ENCODE results near the gene IFNL4.
"Not testable (repeated sequence)": the region's sequence is repeated elsewhere in the genome, so short reads cannot be mapped to it uniquely, and the experiment has no call there.

The IFNL4 gene

GRCh38 chr19:39248806-39249205, at the start of gene IFNL4:
Gene IFNL4, minus strand, starts transcription at chr19:39248856.
- Mint-ChIP-seq H3K9me3 (no peaks in the 10 kb centered on the region), H3K4me1 (peaks cover 3 to 5% of the 10 kb centered on the region in 2 donors), H3K4me3 (no peak within 1 kb of the TSS), H3K27ac (no peak within 1 kb of the TSS), H3K36me3 (no peaks in the 10 kb centered on the region), H3K27me3 (peaks cover 25 to 45% of the 10 kb centered on the region in 2 donors)
- DNase-seq (no peak), ATAC-seq (replicated peaks) (no peak)

DNA sequence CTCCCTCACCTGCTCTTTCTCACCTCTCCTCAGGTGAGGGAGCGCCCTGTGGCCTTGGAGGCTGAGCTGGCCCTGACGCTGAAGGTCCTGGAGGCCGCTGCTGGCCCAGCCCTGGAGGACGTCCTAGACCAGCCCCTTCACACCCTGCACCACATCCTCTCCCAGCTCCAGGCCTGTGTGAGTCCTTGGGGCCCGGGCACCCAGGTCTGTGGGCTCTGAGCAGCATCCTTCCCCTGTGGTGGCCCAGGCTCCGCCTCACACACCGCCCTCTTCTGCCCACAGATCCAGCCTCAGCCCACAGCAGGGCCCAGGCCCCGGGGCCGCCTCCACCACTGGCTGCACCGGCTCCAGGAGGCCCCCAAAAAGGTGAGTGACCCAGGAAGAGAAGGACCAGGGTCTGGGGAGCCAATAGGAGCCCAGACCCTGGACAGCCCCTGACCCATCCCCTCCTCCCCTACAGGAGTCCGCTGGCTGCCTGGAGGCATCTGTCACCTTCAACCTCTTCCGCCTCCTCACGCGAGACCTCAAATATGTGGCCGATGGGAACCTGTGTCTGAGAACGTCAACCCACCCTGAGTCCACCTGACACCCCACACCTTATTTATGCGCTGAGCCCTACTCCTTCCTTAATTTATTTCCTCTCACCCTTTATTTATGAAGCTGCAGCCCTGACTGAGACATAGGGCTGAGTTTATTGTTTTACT, 49.4 kb upstream of the IFNL4 start:
- no peak for DNase-seq
- H3K4me1 Mint-ChIP-seq = peaks cover 0 to 2% of the 10 kb centered on the region in 2 donors
- no peak overlapping the region for H3K4me3 Mint-ChIP-seq
- no peak for ATAC-seq (replicated peaks)
- H3K9me3 Mint-ChIP-seq = no peaks in the 10 kb centered on the region
- H3K27ac Mint-ChIP-seq = no peak overlapping the region
- no peaks in the 10 kb centered on the region for H3K36me3 Mint-ChIP-seq
- peaks cover 16 to 19% of the 10 kb centered on the region in 2 donors for H3K27me3 Mint-ChIP-seq

DNA sequence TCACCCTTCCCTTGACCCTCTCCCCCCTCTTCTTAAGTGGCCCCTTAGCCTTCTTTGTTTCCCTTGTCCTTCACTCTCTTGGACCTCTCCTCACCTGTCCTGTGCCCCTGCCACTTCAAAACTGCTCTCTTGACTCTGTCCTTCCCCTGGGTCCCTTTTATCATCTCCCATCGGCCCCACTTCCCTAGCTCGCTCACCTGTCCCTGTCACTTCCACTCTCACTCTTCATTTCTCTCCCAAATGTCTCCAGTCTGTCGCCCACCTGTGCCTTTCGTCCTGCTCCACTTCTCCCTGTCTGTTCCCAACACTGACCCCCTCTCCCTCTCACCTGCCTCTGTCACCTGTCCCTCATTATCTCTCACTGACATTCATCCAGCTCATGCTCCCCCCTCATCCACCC, 48.2 kb upstream of the IFNL4 start:
- H3K4me3 Mint-ChIP-seq = no peak overlapping the region
- H3K27ac Mint-ChIP-seq = no peak overlapping the region

DNA sequence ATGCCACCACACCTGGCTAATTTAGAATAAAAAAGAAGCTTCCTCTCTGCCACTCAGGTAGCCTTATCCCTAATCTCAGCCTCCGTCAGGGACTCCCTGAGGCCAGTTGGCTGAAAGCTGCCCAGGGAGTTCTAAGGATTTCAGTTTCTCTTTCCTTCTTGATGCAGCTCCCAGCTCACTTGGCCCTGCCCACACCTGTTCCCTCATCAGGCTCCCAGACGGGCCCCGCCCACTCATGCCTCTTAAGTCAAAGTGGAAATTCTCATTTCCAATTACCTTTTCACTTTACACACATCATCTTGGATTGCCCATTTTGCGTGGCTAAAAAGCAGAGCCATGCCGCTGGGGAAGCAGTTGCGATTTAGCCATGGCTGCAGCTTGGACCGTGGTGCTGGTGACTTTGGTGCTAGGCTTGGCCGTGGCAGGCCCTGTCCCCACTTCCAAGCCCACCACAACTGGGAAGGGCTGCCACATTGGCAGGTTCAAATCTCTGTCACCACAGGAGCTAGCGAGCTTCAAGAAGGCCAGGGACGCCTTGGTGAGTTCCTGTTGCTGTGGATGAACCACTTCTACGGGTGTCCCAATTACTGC, 47.5 kb upstream of the IFNL4 start, which contains the start of gene IFNL1:
TSS of gene IFNL1 (plus strand) at position 353 of the 591 bp plus-strand sequence. CDS start at position 368, 15 bp downstream.
- peaks cover 21 to 23% of the 10 kb centered on the region in 2 donors for H3K27me3 Mint-ChIP-seq
- H3K9me3 Mint-ChIP-seq = no peaks in the 10 kb centered on the region
- H3K36me3 Mint-ChIP-seq = no peaks in the 10 kb centered on the region
- ATAC-seq (replicated peaks) = no peak
- peaks cover 0 to 2% of the 10 kb centered on the region in 2 donors for H3K4me1 Mint-ChIP-seq
- no peak within 1 kb of the TSS for H3K4me3 Mint-ChIP-seq
- H3K27ac Mint-ChIP-seq = peak within 1 kb of the TSS; percentile 42
- DNase-seq = no peak

More for the DNA sequence above, 48.2 kb upstream of the IFNL4 start:
- peaks cover 17 to 19% of the 10 kb centered on the region in 2 donors for H3K27me3 Mint-ChIP-seq
- H3K9me3 Mint-ChIP-seq = no peaks in the 10 kb centered on the region
- H3K4me1 Mint-ChIP-seq = peaks cover 0 to 2% of the 10 kb centered on the region in 2 donors
- no peak for DNase-seq
- no peak for ATAC-seq (replicated peaks)
- H3K36me3 Mint-ChIP-seq = no peaks in the 10 kb centered on the region

- H3K9me3 Mint-ChIP-seq = no peaks in the 10 kb centered on the region
- no peaks in the 10 kb centered on the region for H3K36me3 Mint-ChIP-seq
- ATAC-seq (replicated peaks) = no peak
- H3K4me3 Mint-ChIP-seq = no peak overlapping the region
- H3K27ac Mint-ChIP-seq = no peak overlapping the region
- H3K4me1 Mint-ChIP-seq = peaks cover 0 to 2% of the 10 kb centered on the region in 2 donors
- no peak for DNase-seq
- H3K27me3 Mint-ChIP-seq = peaks cover 22 to 23% of the 10 kb centered on the region in 2 donors
These were observed 44.7 kb upstream of the IFNL4 start for GRCh38 chr19:39293394-39293793.

DNA sequence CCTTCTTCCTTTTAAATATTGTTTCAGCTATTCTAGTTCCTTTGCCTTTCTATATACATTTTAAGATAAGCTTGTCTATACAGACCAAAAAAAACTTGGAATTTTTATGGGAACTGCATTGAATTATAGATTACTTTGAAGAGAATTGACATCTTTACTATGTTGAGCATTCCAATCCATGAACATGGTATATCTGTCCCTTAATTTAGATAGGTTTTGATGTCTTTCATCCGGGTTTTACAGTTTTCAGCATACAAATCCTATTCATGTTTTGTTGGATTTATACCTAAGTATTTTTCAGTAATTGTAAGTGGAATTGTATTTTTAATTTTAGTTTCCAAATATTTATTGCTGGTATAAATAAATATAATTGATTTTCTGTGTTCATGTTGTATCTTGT, 35.4 kb upstream of the IFNL4 start:
- Mint-ChIP-seq H3K4me3 (no peak overlapping the region), H3K27ac (no peak overlapping the region), H3K4me1 (peaks cover 0 to 6% of the 10 kb centered on the region in 2 donors), H3K27me3 (peaks cover 5 to 29% of the 10 kb centered on the region in 2 donors), H3K9me3 (peaks cover 8 to 10% of the 10 kb centered on the region in 2 donors), H3K36me3 (peaks cover 0 to 2% of the 10 kb centered on the region in 2 donors)
- ATAC-seq (replicated peaks) (no peak), DNase-seq (no peak)

DNA sequence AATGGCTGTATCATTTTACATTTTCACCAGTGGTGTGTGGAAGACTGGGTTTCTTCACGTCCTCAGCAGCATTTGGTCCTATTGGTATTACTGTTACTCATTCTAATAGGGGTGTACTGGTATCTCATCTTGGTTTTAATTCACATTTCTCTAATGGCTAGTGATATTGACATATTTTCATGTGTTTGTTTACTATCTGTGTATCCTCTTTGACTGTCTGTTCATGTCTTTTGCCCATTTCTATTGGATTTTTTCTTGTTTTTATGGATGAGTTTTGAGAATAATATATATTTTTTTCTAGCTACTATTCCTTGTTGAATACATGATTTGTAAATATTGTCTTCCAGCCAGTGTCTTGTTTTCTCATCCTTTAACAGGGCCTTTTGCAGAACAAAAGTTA, 33.4 kb upstream of the IFNL4 start:
- ATAC-seq (replicated peaks) (no peak), DNase-seq (no peak)
- no peak overlapping the region for H3K4me3 Mint-ChIP-seq
- H3K36me3 Mint-ChIP-seq = peaks cover 0 to 2% of the 10 kb centered on the region in 2 donors
- H3K27ac Mint-ChIP-seq = no peak overlapping the region
- peaks cover 7 to 8% of the 10 kb centered on the region in 2 donors for H3K9me3 Mint-ChIP-seq
- peaks cover 5 to 37% of the 10 kb centered on the region in 2 donors for H3K27me3 Mint-ChIP-seq
- H3K4me1 Mint-ChIP-seq = no peaks in the 10 kb centered on the region

DNA sequence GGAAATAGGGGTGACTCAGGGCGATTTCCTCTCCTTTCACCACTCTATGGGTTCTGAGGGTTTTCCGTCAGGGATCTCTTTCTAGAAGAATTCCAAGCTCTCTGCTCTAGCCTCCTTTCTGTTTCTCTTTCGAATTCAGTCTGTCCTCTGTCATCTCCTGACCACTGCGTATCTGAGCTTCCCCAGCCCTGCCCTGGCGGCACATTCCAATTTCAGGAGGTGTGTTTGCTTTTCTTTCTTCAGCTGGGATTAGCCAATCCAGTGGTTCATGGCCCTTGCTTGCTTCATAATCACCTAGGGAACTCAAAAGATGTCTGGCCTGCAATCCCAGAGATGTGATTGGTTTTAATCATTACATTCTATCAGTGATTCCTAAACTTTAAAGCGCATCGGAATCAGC, 28.9 kb upstream of the IFNL4 start:
- H3K27ac Mint-ChIP-seq = no peak overlapping the region
- peaks cover 1 to 3% of the 10 kb centered on the region in 2 donors for H3K9me3 Mint-ChIP-seq
- H3K36me3 Mint-ChIP-seq = no peaks in the 10 kb centered on the region
- H3K27me3 Mint-ChIP-seq = peaks cover 0 to 17% of the 10 kb centered on the region in 2 donors
- H3K4me1 Mint-ChIP-seq = no peaks in the 10 kb centered on the region
- no peak for DNase-seq
- H3K4me3 Mint-ChIP-seq = no peak overlapping the region
- no peak for ATAC-seq (replicated peaks)

- Mint-ChIP-seq H3K36me3 (no peaks in the 10 kb centered on the region), H3K4me1 (no peaks in the 10 kb centered on the region), H3K4me3 (no peak overlapping the region), H3K27ac (no peak overlapping the region), H3K9me3 (peaks cover 0 to 3% of the 10 kb centered on the region in 2 donors), H3K27me3 (peaks cover 0 to 17% of the 10 kb centered on the region in 2 donors)
- DNase-seq = no peak
- no peak for ATAC-seq (replicated peaks)
These were observed 28.1 kb upstream of the IFNL4 start for GRCh38 chr19:39276740-39277139.

GRCh38 chr19:39275578-39275977, 26.9 kb upstream of the IFNL4 start:
- no peaks in the 10 kb centered on the region for H3K36me3 Mint-ChIP-seq
- ATAC-seq (replicated peaks) (no peak), DNase-seq (no peak)
- H3K27me3 Mint-ChIP-seq = peaks cover 5 to 19% of the 10 kb centered on the region in 2 donors
- H3K4me1 Mint-ChIP-seq = no peaks in the 10 kb centered on the region
- H3K27ac Mint-ChIP-seq = no peak overlapping the region
- H3K9me3 Mint-ChIP-seq = no peaks in the 10 kb centered on the region
- H3K4me3 Mint-ChIP-seq = no peak overlapping the region

DNA sequence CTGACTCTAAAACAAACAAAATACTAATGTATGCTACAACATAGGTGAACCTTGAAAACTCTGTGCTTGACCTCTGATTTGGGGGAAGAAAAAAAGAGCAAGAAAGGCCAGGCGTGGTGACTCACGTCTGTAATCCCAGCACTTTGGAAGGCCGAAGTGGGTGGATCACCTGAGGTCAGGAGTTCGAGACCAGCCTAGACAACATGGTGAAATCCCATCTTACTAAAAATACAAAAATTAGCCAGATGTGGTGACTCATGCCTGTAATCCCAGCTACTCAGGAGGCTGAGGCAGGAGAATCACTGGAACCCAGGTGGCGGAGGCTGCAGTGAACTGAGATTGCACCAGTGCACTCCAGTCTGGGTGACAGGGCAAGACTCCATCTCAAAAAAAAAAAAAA, 25.2 kb upstream of the IFNL4 start:
- peaks cover 18 to 32% of the 10 kb centered on the region in 2 donors for H3K27me3 Mint-ChIP-seq
- not testable (repeated sequence) for H3K36me3 Mint-ChIP-seq; H3K27ac Mint-ChIP-seq; H3K4me1 Mint-ChIP-seq; ATAC-seq (replicated peaks); H3K9me3 Mint-ChIP-seq; H3K4me3 Mint-ChIP-seq; DNase-seq

GRCh38 chr19:39270036-39270871, 21.6 kb upstream of the IFNL4 start:
- Mint-ChIP-seq H3K36me3 (no peaks in the 10 kb centered on the region), H3K27ac (no peak overlapping the region), H3K27me3 (peaks cover 29 to 35% of the 10 kb centered on the region in 2 donors), H3K4me1 (peaks cover 0 to 2% of the 10 kb centered on the region in 2 donors), H3K4me3 (no peak overlapping the region), H3K9me3 (no peaks in the 10 kb centered on the region)
- ATAC-seq (replicated peaks) = no peak
- DNase-seq = no peak

- not testable (repeated sequence) for H3K9me3 Mint-ChIP-seq; ATAC-seq (replicated peaks); H3K27ac Mint-ChIP-seq; H3K36me3 Mint-ChIP-seq; H3K4me1 Mint-ChIP-seq; DNase-seq; H3K4me3 Mint-ChIP-seq
- H3K27me3 Mint-ChIP-seq = peaks cover 34 to 42% of the 10 kb centered on the region in 2 donors
These were observed 20.7 kb upstream of the IFNL4 start for GRCh38 chr19:39269369-39269768.

DNA sequence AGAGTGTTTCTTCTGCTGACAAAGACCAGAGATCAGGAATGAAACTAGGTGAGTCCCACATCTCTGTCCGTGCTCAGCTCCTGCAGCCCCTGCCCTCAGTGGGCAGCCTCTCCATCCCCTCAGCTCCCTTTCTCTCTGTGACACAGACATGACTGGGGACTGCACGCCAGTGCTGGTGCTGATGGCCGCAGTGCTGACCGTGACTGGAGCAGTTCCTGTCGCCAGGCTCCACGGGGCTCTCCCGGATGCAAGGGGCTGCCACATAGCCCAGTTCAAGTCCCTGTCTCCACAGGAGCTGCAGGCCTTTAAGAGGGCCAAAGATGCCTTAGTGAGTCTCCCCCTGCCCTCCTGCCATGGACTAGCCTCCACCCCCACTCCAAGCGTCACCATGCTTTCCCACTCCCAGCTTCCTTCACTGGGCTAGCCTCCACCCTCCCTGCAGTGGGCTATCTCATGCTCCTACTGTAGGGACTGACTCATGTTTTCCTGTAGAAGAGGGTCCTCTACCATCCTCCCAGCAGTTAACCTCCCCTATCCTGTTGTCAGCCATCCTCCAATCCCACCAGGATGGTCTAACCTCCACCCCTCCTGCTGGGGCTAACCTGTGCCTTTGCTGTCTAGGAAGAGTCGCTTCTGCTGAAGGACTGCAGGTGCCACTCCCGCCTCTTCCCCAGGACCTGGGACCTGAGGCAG, 20.0 kb upstream of the IFNL4 start:
- not testable (repeated sequence) for H3K36me3 Mint-ChIP-seq; H3K4me1 Mint-ChIP-seq; ATAC-seq (replicated peaks); H3K9me3 Mint-ChIP-seq; H3K27ac Mint-ChIP-seq; DNase-seq; H3K4me3 Mint-ChIP-seq
- peaks cover 40 to 49% of the 10 kb centered on the region in 2 donors for H3K27me3 Mint-ChIP-seq

All from stimulated activated naive B cell treated with anti-CD40 and anti-IgM and Interleukin-4, amounts not matched to agents 10 μg/mL and 1 μg/mL and 100 μg/mL, for 72 hours (primary cell).